NCI-H1417 treated with DMSO at 0.1 percent for 48 hours (cell line): Measurements from ENCODE around the gene LOC101059915.
"Not testable (repeated sequence)": the region's sequence is repeated elsewhere in the genome, so short reads cannot be mapped to it uniquely, and the experiment has no call there.

Experiments used
- DNase-seq: peaks from one replicate; lab custom pipeline; 2025; lab: John Stamatoyannopoulos, UW

Gene LOC101059915

DNA sequence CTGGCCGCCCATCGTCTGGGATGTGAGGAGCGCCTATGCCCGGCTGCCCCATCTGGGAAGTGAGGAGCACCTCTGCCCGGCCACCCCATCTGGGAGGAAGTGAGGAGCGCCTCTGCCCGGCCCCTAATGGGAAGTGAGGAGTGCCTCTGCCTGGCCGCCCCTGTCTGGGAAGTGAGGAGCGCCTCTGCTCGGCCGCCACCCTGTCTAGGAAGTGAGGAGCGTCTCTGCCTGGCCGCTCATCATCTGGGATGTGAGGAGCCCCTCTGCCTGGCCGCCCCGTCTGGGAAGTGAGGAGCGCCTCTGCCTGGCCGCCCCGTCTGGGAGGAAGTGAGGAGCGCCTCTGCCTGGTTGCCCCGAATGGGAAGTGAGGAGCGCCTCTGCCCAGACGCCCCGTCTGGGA lies 8.3 kb downstream of the LOC101059915 start:
- DNase-seq, result not testable (repeated sequence)

DNA sequence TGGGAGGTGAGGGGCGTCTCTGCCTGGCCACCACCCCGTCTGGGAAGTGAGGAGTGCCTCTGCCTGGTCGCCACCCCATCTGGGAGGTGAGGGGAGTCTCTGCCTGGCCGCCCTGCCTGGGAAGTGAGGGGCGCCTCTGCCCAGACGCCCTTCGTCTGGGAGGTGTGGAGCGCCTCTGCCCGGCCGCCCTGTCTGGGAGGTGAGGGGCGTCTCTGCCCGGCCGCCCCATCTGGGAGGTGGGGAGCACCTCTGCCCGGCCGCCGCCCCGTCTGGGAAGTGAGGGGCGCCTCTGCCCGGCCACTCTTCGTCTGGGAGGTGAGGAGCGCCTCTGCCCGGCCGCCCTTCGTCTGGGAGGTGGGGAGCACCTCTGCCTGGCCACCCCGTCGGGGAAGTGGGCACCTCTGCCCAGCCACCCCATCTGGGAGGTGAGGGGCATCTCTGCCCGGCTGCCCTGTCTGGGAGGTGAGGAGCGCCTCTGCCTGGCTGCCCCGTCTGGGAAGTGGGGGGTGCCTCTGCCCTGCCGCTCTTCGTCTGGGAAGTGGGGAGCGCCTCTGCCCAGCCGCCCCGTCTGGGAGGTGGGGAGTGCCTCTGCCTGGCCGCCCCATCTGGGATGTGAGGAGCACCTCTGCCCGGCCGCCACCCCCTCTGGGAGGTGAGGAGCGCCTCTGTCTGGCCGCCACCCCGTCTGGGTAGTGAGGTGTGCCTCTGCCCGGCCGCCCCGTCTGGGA lies 8.9 kb downstream of the LOC101059915 start:
- not testable (repeated sequence) for DNase-seq

GRCh38 chrX:71677195-71677594 lies 9.8 kb downstream of the LOC101059915 start:
- not testable (repeated sequence) for DNase-seq

DNA sequence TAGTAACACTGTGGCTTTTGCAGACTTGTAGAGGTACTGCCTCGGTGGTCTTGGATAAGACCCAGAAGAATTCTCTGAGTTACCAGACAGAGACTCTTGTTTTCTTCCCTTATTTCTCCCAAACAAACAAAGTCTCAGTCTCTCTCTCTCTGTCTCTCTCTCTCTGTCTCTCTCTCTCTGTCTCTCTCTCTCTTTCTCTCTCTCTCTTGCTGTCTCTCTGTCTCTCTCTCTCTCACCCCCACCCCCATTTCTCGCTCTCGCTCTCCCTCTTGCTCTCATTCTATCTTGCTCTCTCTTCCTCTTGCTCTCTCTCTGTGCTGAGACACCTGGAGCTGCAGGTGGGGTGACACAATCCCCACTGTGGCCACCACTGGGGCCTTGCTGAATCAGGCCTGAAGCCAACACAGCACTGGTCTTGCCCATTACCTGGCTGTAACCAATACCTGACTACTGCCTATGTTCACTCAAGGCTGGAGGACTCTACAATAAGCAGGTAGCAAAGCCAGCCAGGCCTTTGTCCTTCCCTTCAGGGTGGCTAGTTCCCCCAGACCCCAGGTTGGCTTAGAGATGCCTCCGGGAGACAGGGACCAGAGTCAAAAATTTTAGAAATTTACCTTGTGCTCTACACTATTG lies 12.3 kb downstream of the LOC101059915 start:
- no peak for DNase-seq

- not testable (repeated sequence) for DNase-seq
Observed at GRCh38 chrX:71696641-71697465, 29.5 kb downstream of the LOC101059915 start.

- DNase-seq, result not testable (repeated sequence)
Observed at GRCh38 chrX:71697466-71698298, 30.3 kb downstream of the LOC101059915 start.

GRCh38 chrX:71698299-71699022 lies 31.1 kb downstream of the LOC101059915 start:
- not testable (repeated sequence) for DNase-seq

GRCh38 chrX:71699023-71699344 lies 31.6 kb downstream of the LOC101059915 start:
- not testable (repeated sequence) for DNase-seq

- DNase-seq, result not testable (repeated sequence)
Observed at GRCh38 chrX:71702853-71703252, 35.5 kb downstream of the LOC101059915 start.

- DNase-seq, result not testable (repeated sequence)
Observed at GRCh38 chrX:71714064-71714463, 46.7 kb downstream of the LOC101059915 start.

DNA sequence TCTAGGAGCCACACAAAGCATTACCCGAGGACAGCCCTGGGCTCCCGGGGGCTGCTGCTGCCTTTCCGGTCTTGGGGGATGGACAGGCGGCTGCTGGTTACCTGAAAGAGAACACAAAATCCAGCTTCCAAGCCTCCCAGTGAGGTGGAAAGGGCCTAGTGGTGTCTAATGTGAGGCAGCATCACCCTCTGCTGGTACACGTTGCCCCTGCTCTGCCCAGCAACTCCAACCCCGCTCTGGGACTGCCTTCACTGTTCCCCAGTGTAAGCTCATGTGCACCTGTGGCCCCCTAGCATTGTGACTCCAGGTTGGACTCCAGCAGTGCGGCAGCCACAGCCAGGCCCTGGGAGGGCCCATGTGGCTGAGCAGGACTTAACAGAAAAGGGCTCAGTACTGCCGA lies 48.2 kb downstream of the LOC101059915 start:
- not testable (repeated sequence) for DNase-seq

DNA sequence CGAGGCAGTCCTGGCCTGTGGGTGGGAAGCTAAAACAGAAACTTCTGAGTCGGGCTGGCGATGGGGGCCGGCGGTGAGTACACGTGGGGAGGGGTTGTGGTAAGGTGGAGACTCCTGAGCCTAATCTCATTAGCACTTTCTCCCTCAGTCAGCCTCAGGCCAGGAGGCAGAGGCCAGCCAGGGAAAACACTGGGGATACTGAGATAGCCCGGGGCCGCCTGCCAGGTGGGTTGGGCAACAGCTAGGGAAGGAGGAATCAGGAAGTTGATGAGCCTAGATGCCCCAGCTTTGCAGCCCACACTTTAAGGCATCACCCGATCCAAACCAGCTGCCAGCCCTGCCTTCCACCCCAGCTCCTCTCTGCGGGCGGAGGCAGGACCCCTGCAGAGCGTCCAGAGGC lies 49.0 kb downstream of the LOC101059915 start:
- DNase-seq, result not testable (repeated sequence)

DNA sequence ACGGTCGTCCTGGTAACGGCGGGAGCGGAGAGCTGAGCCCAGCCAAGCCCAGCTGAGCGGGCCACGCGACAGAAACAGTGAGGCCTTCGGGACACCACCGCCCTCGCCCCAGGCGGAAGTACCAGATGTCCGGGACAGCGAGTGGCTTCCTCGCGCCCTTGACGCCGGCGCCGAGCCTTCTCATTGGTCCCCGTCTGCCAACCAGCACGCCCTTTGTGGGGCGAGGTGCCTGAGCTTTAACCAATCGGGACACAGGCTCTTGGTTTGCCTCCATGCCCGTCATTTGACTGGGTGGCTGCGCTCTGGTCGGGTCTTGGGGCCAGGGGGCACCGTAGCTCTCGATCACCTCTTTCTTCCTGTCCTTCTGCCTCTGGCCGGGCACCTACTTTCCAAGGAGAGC lies 50.8 kb downstream of the LOC101059915 start, which contains the start of gene CXorf49:
Gene CXorf49, minus strand, starts transcription at position 101 of the 400 bp plus-strand sequence. CDS start 134 bp downstream, outside the sequence.
- DNase-seq, result not testable (repeated sequence)

DNA sequence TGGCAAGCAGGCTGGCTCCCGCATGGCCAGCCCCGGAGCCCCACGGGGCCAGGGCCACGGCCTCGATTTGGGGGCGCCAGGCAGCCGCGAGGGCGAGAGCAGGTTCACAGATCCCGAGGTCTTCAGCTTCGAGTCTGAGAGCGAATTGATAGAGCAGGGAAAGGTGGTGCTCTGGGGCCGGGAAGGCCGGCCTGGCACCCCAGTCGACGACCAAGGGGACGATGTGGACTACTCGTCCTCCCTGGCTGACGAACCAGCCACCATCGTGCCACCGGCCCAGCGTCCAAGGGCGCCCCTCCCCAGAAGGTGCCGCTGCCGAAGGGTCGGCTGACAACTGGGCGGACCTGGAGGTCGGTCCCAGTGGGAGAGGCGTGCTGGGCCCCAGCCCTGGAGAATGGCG lies 51.8 kb downstream of the LOC101059915 start:
- not testable (repeated sequence) for DNase-seq

- not testable (repeated sequence) for DNase-seq
Observed at GRCh38 chrX:71720289-71720886, 53.0 kb downstream of the LOC101059915 start.
